Heart left ventricle (tissue), 13 donors: ENCODE measurements around the gene SYPL1.

ENCODE experiments used
- POLR2A ChIP-seq, 2 donors: fragments of 450-650 bp; IDR thresholded peaks; one replicate each; pipeline ENCODE4 v1.6.1; 2017; ENCODE audit warnings: antibody characterized with exemption in 2 of 2, mild to moderate bottlenecking in 2 of 2, moderate library complexity in 2 of 2
- TF ChIP-seq, protein P1 (sequence below), 12 donors: fragments of 200-600 bp; sonication (generic) in 4 of 12; IDR thresholded peaks; one replicate each; pipeline versions ENCODE4 v1.5.0 to v1.8.0; 2018 to 2022; ENCODE audit warnings: antibody characterized with exemption in 12 of 12, mild to moderate bottlenecking in 5 of 12
- donor health status: ischemic (EF 13 %, LVEDD 7.1; RV severe dilation, severe dysfunction).
- donor health status: DM: no; HTN: yes; CAD: no.
- donor health status: DM: no; HTN: no; CAD: no.
- donor health status: ischemic (EF 25% LVEDD 6.9; RV normal size, moderate dysfunction).
- donor health status: ischemic (EF 25% LVEDD 5.7; RV mildly dilated, moderate dysfunction).
- donor health status: ischemic (EF 35%, LVEDD 5.7; RV mildly dilated, moderate dysfunction).
- donor health status: nonischemic (EF 11% LVEDD 7.7; RV severe dilation, severe dysfunction).
- donor health status: DM: yes; HTN: yes; CAD: no.
- donor health status: PGD.
- donor health status: ischemic (EF 29% LVEDD 5.4; RV normal size, mild dysfunction).
- donor health status: nonischemic (EF 23%, LVEDD 6.1; RV moderate dilation, normal function).

DNA sequence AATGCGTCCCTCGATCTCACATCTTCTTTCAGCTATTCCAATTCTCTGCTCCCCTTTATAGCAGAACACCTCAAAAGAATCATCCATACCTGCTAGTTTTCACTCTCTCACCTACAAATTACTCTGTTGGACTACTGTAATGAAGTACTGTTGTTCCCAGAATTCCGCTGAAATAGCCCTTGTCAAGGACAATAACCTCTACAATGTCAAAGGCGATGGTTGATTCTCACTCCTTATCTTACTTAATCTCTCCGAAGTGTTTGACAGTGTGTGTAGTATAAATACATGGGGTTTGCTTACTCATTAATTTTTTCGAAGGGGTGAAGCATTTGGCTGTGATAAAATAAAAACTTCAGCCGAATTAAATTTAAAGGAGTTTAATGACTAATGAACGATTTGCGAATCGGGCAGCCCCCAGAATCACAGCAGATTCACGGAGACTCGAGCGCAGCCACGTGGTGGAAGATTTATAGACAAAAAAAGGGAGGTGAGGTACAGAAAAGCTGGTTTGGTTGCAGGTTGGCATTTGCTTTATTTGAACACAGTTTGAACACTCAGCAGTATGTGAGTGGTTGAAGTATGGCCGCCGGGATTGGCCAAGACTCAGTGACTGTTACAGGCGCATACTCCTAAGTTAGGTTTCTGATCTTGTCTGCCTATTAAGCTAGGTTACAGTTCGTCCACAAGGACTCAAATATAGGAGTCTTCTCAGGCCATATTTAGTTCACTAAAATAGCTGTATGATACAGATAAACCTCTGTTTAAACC lies 29.8 kb downstream of the SYPL1 start:
- TF ChIP-seq, protein P1, sequence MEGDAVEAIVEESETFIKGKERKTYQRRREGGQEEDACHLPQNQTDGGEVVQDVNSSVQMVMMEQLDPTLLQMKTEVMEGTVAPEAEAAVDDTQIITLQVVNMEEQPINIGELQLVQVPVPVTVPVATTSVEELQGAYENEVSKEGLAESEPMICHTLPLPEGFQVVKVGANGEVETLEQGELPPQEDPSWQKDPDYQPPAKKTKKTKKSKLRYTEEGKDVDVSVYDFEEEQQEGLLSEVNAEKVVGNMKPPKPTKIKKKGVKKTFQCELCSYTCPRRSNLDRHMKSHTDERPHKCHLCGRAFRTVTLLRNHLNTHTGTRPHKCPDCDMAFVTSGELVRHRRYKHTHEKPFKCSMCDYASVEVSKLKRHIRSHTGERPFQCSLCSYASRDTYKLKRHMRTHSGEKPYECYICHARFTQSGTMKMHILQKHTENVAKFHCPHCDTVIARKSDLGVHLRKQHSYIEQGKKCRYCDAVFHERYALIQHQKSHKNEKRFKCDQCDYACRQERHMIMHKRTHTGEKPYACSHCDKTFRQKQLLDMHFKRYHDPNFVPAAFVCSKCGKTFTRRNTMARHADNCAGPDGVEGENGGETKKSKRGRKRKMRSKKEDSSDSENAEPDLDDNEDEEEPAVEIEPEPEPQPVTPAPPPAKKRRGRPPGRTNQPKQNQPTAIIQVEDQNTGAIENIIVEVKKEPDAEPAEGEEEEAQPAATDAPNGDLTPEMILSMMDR (IDR thresholded peaks at IDR 0.05): no peak
- TF ChIP-seq POLR2A (IDR thresholded peaks at IDR 0.05): no peak
